D341Med (cell line): ENCODE measurements around the gene SLC29A3.
"Not testable (repeated sequence)": the region's sequence is repeated elsewhere in the genome, so short reads cannot be mapped to it uniquely, and the experiment has no call there.

Experiments
- DNase-seq: peaks from one replicate; pipeline ENCODE4 v3.0.0; 2012; ENCODE audit warnings: low spot score

SLC29A3 gene

DNA sequence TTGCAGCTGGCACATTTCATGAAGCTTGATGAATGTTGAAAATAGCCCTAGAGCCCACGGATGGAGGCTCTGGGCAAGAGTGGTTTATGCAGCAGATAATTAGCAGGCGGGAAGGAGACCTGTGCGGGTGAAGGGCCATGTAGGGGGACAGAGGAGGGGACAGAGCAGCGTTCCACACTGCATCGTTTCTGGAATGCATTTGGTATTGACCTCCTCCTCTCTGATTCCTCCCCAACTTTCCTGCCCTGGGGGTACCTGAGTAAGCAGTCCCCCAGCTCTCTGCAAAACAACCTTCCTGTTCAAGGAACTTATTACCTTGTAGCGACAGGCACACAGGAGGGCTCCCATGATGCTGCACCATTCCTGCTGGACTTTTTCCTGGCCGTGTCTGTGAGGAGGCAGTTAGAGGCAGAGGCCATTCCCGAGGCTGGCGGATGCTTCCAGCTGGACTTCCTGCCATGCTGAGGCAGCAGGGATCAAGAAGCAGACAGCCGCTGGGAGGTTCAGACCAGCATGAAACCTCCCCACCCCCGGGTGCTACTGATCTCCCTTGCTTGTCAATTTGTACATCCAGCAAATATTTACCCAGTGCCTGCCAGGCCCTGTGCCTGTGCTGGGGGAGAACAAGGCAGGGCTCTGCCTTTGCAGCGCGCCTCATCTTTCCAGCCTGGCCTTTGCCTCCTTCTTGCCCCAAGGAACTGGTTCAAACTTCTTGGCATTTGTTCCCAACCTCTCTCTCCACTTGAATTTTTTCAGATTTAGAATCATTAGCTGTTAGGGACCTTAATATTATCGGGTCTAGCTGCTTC lies 28.7 kb downstream of the SLC29A3 start:
- DNase-seq: no peak

DNA sequence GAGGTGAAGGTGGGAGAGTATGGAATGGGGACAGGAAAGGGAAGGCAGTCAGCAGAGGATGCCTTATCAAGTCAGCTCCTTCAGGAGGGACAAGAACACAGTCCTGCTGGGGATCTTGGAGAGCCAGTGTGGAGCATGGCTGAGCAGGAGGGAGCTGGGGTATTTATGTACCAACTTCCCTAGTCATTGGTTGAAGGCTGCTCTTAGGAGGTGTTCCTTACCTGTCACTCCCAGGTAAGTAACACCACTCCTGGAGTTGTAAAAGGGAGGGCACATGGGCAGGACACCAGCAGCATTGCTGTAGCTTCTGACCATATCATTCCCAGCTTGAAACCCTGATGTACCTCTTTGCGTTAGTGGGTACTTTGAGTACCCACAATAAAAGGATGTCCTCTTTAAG lies 29.8 kb downstream of the SLC29A3 start:
- DNase-seq: no peak

GRCh38 chr10:71349406-71349805 lies 30.3 kb downstream of the SLC29A3 start:
- no peak for DNase-seq

GRCh38 chr10:71351087-71351486 lies 32.0 kb downstream of the SLC29A3 start:
- no peak for DNase-seq

GRCh38 chr10:71351628-71352319 lies 32.7 kb downstream of the SLC29A3 start:
- DNase-seq: no peak

- no peak for DNase-seq
Measured at GRCh38 chr10:71353639-71354038, 34.6 kb downstream of the SLC29A3 start.

DNA sequence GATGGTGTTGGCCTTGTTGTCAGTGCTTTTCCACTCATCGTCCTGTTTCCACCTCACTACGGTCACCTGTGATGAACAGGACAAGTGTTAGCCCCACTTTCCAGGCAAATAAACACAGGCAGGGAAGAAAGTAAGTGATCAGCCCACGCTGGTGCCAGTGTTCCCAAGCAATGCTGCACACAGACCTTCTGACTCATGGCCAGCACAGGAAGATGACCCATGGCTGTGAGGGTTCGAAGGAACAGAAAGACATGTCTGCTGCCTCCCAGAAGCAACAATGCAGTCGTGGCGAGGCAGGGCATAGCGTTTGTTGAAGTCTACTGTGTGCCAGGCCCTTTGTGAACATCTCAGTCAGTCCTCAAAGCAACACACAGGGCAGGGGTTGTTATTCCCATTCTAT lies 35.7 kb downstream of the SLC29A3 start:
- no peak for DNase-seq

DNA sequence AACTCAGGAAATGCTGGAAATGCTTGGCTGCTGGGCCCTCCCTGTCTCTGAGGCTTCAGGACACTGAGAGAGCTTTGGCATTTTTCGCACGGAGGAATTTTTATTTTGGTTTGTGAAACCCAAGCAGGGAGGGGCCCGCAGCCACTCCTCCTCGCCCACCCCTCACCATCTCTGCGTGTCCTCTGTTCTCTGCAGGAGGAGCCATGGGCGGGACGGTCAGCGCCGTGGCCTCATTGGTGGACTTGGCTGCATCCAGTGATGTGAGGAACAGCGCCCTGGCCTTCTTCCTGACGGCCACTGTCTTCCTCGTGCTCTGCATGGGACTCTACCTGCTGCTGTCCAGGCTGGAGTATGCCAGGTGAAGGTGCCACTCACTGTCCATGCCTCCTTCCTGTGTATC lies 36.8 kb downstream of the SLC29A3 start:
- DNase-seq: no peak

GRCh38 chr10:71357792-71358265 lies 38.8 kb downstream of the SLC29A3 start:
- no peak for DNase-seq

GRCh38 chr10:71358277-71358676 lies 39.2 kb downstream of the SLC29A3 start:
- DNase-seq: no peak

DNA sequence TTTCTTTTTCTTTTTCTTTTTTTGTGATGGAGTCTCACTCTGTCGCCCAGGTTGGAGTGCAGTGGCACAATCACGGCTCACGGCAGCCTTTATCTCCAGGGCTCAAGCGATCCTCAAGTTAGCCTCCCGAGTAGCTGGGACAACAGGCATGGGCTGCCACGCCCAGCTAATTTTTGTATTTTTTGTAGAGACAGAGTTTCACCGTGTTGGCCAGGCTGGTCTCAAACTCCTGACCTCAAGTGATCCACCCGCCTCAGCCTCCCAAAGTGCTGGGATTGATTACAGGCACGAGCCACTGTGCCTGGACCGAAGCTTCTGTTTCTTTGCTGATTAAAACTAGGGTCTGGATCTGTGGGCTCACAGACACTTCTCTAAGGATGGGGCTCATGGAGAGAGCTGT lies 39.8 kb downstream of the SLC29A3 start:
- not testable (repeated sequence) for DNase-seq

DNA sequence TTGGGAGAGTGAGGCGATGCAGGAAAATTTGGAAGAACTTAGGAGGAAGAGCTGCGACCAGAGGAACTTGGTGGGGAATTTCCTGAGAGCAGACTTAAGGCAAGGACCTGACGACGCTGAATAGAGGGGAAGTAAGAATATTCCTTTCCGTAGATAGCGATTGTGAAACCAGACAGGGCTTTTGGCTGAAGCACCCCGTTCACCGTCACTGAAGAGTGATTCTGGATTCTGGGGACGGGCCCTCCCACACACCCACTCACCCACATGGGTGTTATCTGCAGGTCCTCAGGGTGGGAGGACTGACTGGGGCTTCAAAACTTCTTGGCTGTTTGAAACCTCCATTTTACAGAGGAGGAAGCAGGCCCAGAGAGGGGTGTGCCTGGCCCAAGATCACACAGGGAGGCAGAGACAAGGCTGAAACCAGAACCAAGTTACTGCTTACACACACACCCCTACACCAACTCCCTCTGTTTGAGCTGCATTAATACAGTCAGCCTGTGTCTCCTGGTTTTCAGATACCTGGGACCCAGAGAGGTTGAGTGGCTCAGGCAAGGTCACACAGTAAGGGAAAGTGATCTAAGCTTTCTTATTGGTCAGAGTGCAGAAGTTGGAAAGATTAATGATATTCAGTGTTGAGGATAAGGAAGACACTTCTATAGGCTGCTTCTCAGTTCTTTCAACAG lies 40.4 kb downstream of the SLC29A3 start:
- no peak for DNase-seq

DNA sequence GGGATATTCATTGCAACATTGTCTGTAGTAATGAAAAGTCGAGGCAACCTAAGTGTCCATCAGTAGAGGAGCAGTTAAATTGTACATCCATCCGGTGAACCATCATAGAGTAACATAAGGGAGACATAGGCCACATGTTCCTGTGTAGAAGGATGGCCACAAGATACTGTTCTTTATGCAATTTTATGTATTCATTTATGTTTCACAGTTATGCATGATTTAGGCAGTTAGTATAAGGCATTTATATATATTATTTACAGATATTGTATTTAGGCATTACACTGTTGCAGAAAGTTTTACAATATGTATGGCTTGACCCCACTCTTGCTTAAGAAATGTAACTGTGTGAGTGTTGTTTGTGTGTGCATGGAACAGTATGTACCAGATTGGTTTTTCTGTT lies 41.7 kb downstream of the SLC29A3 start:
- DNase-seq: no peak

- no peak for DNase-seq
Measured at GRCh38 chr10:71361581-71361980, 42.5 kb downstream of the SLC29A3 start.

GRCh38 chr10:71362141-71362540 lies 43.1 kb downstream of the SLC29A3 start:
- DNase-seq: no peak

- no peak for DNase-seq
Measured at GRCh38 chr10:71363936-71364335, 44.9 kb downstream of the SLC29A3 start.

GRCh38 chr10:71365366-71365765 lies 46.3 kb downstream of the SLC29A3 start:
- no peak for DNase-seq

GRCh38 chr10:71366690-71367089 lies 47.6 kb downstream of the SLC29A3 start:
- no peak for DNase-seq

- no peak for DNase-seq
Measured at GRCh38 chr10:71367271-71367670, 48.2 kb downstream of the SLC29A3 start.

GRCh38 chr10:71368176-71368575 lies 49.1 kb downstream of the SLC29A3 start:
- no peak for DNase-seq

- no peak for DNase-seq
Measured at GRCh38 chr10:71368643-71369042, 49.6 kb downstream of the SLC29A3 start.

DNA sequence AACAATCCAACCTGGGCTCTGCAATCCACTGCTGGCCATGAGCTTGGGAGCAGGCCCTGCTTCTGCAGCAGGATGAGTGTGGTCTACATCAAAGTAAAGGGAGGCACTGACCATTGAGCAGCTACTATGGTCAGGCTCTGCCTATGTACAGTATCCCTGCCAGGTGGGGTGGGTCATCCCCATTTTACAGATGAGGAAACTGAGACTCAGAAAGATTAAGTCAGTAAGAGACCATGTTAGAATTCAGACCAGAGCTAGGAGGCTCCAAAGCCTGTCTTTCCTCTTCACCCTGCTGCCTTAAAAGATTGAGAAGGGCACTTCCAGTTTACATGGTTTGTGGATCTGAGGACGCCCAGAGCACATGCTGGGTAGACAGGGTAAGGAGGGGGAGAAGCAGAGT lies 50.5 kb downstream of the SLC29A3 start:
- no peak for DNase-seq

DNA sequence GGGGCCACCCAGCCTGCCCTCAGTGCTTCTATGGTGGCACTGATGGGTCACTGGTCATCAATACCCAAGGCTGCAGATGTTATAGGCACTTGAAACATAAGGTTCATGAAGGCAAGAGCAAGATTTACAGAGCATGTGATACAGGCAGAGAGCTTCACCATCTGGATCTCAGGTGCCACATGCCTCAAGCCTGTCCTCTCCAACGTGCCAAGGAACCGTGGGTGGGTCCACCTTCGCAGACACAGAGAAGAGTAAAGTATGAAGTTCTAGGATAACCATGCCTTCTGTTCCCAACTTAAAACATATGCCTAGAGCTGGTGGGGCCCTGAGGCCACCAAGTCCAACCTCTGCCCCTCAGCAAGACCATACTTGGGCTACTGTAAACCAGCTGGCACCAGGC lies 51.0 kb downstream of the SLC29A3 start:
- DNase-seq: no peak
